ENCODE data around the gene UPF2. TPM values are rescaled to one million over a fixed set of nuclear protein-coding genes. Genes with fewer than 3 reads are reported as not detected.

Gene UPF2
- total and polyA plus RNA-seq, 10 of the 15 experiments (the other 5 are each of a cell fraction or from before 2014, with no cell fraction given) = 21.0 to 44.4 (median 25.9) TPM

- TF ChIP-seq ZNF687 (IDR thresholded peaks at IDR 0.05) (no peak), ASH2L (IDR thresholded peaks at IDR 0.05; ENCODE audit: borderline replicate concordance, low read depth) (no peak), CBX5 (IDR thresholded peaks at IDR 0.05; ENCODE audit: low read depth) (no peak), PKNOX1 (IDR thresholded peaks at IDR 0.05) (no peak), ZBED1 (IDR thresholded peaks at IDR 0.05; ENCODE audit: borderline replicate concordance) (no peak), MXI1 (IDR thresholded peaks at IDR 0.05; ENCODE audit: low read depth, low read length) (no peak), MEF2B (IDR thresholded peaks at IDR 0.05; ENCODE audit: partially characterized antibody, poor library complexity, severe bottlenecking) (no peak), NBN (IDR thresholded peaks at IDR 0.05) (no peak), BCL11A (IDR thresholded peaks at IDR 0.05; ENCODE audit: low read depth, low read length) (no peak), KAT2A (conservative IDR thresholded peaks at IDR 0.05; ENCODE audit: control insufficient read depth, low read depth, low read length) (no peak), CHD2 (IDR thresholded peaks at IDR 0.05; ENCODE audit: borderline replicate concordance, low read depth, low read length) (no peak)
Observed at GRCh38 chr10:11908536-11908935, 134.1 kb downstream of the UPF2 start (continued).

Data from GM12878 (cell line).